Lower leg skin (tissue), 4 donors: Measurements from ENCODE around the gene PHF1. TPM values are rescaled to one million over a fixed set of nuclear protein-coding genes. Genes with fewer than 3 reads are reported as not detected.
"Not testable (repeated sequence)": the region's sequence is repeated elsewhere in the genome, so short reads cannot be mapped to it uniquely, and the experiment has no call there.

ENCODE experiments used
- DNase-seq, 2 donors: peaks; one replicate each; pipeline ENCODE4 v3.0.0-alpha.2; 2019; ENCODE audit warnings: low spot score in 2 of 2
- H3K4me3 ChIP-seq: fragments of 200-600 bp; sonication (generic); 2 replicates; pipeline ENCODE4 v1.5.1; 2017; ENCODE audit warnings: mild to moderate bottlenecking, low read depth; ENCODE audit not compliant: poor library complexity, severe bottlenecking
- CTCF ChIP-seq, 3 donors: fragments of 450-650 bp; IDR thresholded peaks; one replicate each; pipeline ENCODE4 v1.5.1; 2016; ENCODE audit warnings: antibody characterized with exemption in 3 of 3, mild to moderate bottlenecking in 3 of 3, moderate library complexity in 2 of 3
- POLR2A ChIP-seq, 2 donors: fragments of 450-650 bp; IDR thresholded peaks; one replicate each; pipeline ENCODE4 v1.6.1; 2016 to 2017; ENCODE audit warnings: antibody characterized with exemption in 2 of 2, mild to moderate bottlenecking in 1 of 2, moderate library complexity in 1 of 2
- WGBS, 2 donors: methylation state at CpG; one replicate each; pipeline ENCODE4 v1.1.5; 2018; 5-methylcytosine and 5-hydroxymethylcytosine counted together
- intact Hi-C: fragments of 100-400 bp; cut with DNase I; formaldehyde crosslinking; loops from one replicate; pipeline ENCODE4 v1.15.0; 2023; ENCODE audit warnings: low total_unique reads
- total RNA-seq, 4 donors: library from RNA; depleted of rRNA; stranded (reverse); fragments of >200 nt; gene quantifications; one replicate each; pipeline ENCODE4 v1.1.0, GENCODE V29; 2016

PHF1 gene
- total RNA-seq, 4 donors from 2014 or later = 40.9 to 73.0 (median 64.8) TPM

DNA sequence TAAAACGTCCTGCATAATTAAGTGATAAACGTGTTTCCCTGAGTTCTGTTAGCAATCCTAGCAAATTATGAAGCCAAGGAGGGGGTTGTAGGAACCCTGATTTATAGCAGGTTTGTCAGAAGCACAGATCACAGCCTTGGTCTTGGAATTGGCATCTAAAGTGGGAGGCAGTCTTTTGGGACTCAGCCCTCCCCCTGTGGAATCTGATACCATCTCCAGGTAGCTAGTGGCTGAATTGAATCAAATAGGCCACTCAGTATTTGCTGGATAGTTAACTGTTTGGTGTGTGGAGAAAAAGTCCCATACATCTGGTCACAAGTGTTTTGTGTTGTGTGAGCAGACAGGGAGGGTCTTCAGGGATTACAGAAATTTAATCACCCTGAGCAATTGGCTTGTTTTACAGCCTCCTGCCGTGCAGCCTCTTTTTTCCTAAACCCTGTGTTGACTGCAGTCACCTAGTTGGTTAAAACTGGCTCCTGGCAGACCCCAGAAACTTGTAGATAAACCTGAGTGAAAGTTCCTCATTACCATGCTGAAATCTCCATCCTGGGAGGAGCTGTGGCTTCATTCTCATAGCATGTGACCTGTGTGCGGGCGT is 38.2 kb upstream of the PHF1 start:
- intact Hi-C loops = no loop called here
- H3K4me3 ChIP-seq = no peak overlapping the region
- 44% methylated on average over 5 of the region's 5 CpGs for WGBS, 2 donors
- TF ChIP-seq CTCF (IDR thresholded peaks at IDR 0.05) (no peak), POLR2A (IDR thresholded peaks at IDR 0.05) (no peak)
- no peak for DNase-seq

- intact Hi-C loops = no loop called here
- DNase-seq = no peak
- H3K4me3 ChIP-seq = no peak overlapping the region
- 51 to 54% methylated on average over 8 of the region's 8 CpGs for WGBS, 2 donors
- TF ChIP-seq CTCF (IDR thresholded peaks at IDR 0.05) (no peak), POLR2A (IDR thresholded peaks at IDR 0.05) (no peak)
Observed at GRCh38 chr6:33373960-33374910, 36.6 kb upstream of the PHF1 start.

DNA sequence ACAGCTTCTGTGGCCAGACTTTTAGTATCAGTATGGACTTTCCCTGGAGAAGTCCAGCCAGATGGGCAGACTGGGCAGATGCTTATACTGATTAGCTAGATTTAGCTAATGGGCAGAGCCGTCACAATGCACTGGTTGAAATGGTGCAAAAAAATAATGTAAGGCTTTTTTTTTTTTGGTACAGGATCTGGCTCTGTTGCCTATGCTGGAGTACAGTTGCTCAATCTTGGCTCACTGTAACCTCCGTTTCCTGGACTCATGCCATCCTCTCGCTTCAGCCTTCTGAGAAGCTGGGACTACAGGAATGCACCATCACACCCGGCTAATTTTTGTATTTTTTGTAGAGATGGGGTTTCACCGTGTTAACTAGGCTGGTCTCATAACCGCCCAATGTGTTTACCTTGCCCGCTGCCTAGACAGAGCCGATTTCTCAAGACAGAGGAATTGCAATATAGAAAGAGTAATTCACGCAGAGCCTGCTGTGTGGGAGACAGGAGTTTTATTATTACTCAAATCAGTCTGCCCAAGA is 35.6 kb upstream of the PHF1 start:
- H3K4me3 ChIP-seq = no peak overlapping the region
- intact Hi-C loops = no loop called here

DNA sequence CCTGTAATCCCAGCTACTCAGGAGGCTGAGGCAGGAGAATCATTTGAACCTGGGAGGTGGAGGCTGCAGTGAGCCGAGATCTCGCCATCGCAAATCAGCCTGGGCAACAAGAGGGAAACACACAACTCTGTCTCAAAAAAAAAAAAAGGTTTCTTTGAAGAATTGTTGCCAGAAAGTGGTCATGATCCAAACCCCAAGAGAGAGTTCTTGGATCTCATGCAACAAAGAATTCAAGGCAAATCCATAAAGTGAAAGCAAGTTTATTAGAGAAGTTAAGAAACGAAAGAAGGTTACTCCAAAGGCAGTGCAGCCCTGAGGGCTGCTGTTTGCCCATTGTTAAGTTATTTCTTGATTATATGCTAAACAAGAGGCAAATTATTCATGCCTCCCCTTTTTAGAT is 33.6 kb upstream of the PHF1 start:
- no peak overlapping the region for H3K4me3 ChIP-seq
- DNase-seq = no peak
- intact Hi-C loops = no loop called here
- TF ChIP-seq CTCF (IDR thresholded peaks at IDR 0.05) (no peak), POLR2A (IDR thresholded peaks at IDR 0.05) (no peak)
- 53 to 54% methylated on average over 4 of the region's 4 CpGs for WGBS, 2 donors

More for the DNA sequence above, 35.6 kb upstream of the PHF1 start:
- DNase-seq = peak; percentile 81 to 94
- TF ChIP-seq CTCF (IDR thresholded peaks at IDR 0.05) (no peak), POLR2A (IDR thresholded peaks at IDR 0.05) (no peak)
- WGBS, 2 donors = 10 to 13% methylated on average over 9 of the region's 9 CpGs

DNA sequence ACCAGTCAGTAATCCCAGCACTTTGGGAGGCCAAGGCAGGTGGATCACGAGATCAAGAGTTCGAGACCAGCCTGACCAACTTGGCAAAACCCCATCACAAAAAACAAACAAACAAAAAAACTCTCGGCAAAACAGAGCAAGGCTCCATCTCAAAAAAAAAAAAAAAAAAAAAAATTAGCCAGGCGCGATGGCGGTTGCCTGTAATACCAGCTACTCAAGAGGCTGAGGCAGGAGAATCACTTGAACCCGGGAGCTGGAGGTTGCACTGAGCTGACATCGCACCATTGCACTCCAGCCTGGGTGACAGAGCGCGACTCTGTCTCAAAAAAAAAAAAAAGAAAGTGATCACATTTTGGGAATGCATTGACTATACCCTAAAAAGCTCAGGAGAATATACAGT is 31.6 kb upstream of the PHF1 start:
- DNase-seq, H3K4me3 ChIP-seq, intact Hi-C loops: not testable (repeated sequence)
- 93 to 94% methylated on average over 10 of the region's 10 CpGs for WGBS, 2 donors

DNA sequence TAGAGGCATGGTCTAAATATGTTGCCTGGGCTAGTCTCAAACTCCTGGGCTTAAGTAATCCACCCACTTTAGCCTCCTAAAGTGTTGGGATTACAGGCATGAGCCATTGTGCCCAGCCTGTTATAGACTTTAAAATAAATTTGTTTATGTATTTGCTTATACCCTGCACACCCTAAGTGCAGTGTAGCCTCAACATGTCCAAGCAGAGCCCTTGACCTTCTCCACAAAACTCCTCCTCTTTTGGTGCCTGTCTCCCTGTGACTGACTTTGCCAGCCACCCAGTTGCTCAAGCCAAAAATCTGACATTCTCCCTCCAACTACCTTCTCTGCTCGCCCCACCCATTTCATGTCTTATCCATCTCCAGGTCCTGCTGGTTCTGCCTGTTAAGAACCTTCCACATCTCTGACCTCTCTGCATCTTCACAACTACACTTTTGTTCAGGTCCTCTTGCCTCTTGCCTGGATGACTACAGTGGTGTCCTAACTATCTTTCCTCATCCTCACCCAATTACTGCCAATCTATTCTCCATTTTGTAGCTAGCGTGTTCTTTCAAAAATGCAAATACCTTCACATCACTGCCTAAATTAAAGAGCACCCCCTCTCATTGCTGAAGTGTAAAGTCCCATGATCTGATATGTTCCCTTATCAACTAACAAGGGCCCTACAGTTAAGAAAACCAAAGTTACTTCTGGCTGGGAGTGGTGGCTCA is 30.4 kb upstream of the PHF1 start:
- no peak overlapping the region for H3K4me3 ChIP-seq
- WGBS, 2 donors = 64 to 81% methylated on average over 2 of the region's 2 CpGs
- intact Hi-C loops = no loop called here
- no peak for TF ChIP-seq CTCF (IDR thresholded peaks at IDR 0.05)
- no peak for TF ChIP-seq POLR2A (IDR thresholded peaks at IDR 0.05)
- no peak for DNase-seq
